Body of pancreas (tissue), 4 donors: ENCODE results near the gene DNMT3A. TPM values are rescaled to one million over a fixed set of nuclear protein-coding genes. Genes with fewer than 3 reads are reported as not detected.

Experiments
- ATAC-seq: fragments of 150-250 bp; one replicate; pipeline ENCODE4 v1.9.1; 2016
- DNase-seq, 4 donors: peaks; one replicate each; pipeline ENCODE4 v3.0.0-alpha.2; 2019
- H3K27ac ChIP-seq, 4 donors: fragments of 200-600 bp; sonication (generic); 1 replicate in 3 of 4; 2 replicates in 1 of 4; pipeline versions ENCODE4 v1.5.1 to v1.6.1; 2016 to 2019; ENCODE audit warnings: mild to moderate bottlenecking in 1 of 4, mixed read lengths in 1 of 4, moderate library complexity in 1 of 4
- H3K27me3 ChIP-seq, 2 donors: fragments of 200-600 bp; sonication (generic); one replicate each; pipeline ENCODE4 v1.6.0; 2016; ENCODE audit warnings: mild to moderate bottlenecking in 1 of 2
- H3K36me3 ChIP-seq, 2 donors: fragments of 200-600 bp; sonication (generic); replicated peaks in 1 of 2; 2 replicates each; pipeline ENCODE4 v1.5.1; 2016; ENCODE audit warnings: low read depth in 2 of 2; ENCODE audit not compliant: insufficient read depth in 1 of 2
- H3K4me1 ChIP-seq: fragments of 200-600 bp; sonication (generic); one replicate; pipeline ENCODE4 v1.6.0; 2016
- H3K4me3 ChIP-seq, 2 donors: fragments of 200-600 bp; sonication (generic); 1 replicate in 1 of 2; 2 replicates in 1 of 2; pipeline ENCODE4 v1.5.1; 2016 to 2019
- H3K9me3 ChIP-seq, 3 donors: fragments of 200-600 bp; sonication (generic); 1 replicate in 2 of 3; 2 replicates in 1 of 3; pipeline ENCODE4 v1.5.1; 2016
- CTCF ChIP-seq, 7 experiments: fragments of 450-650 bp in 4 of 7; fragments of 200-600 bp in 3 of 7; sonication (generic) in 3 of 7; IDR thresholded peaks; one replicate each; pipeline ENCODE4 v1.5.1; 2016 to 2019; ENCODE audit warnings: antibody characterized with exemption in 7 of 7
- POLR2A ChIP-seq, 3 donors: fragments of 450-650 bp; IDR thresholded peaks; one replicate each; pipeline ENCODE4 v1.6.1; 2016; ENCODE audit warnings: antibody characterized with exemption in 3 of 3, mild to moderate bottlenecking in 2 of 3
- WGBS, 2 donors: methylation state at CpG; one replicate each; pipeline ENCODE4 v1.1.5; 2017; 5-methylcytosine and 5-hydroxymethylcytosine counted together
- intact Hi-C: fragments of 100-400 bp; cut with DNase I; formaldehyde crosslinking; loops from one replicate; pipeline ENCODE4 v1.15.1; 2023
- total RNA-seq, 2 donors: library from RNA; depleted of rRNA; stranded (reverse); fragments of >200 nt; gene quantifications; one replicate each; pipeline ENCODE4 v1.1.0, GENCODE V29; 2016

DNMT3A gene
- total RNA-seq, 2 donors from 2014 or later = 18.7 to 27.4 TPM

GRCh38 chr2:25368660-25369059 is 26.9 kb upstream of the DNMT3A start:
- Histone ChIP-seq H3K4me1 (peaks cover 10% of the 10 kb centered on the region), H3K27ac (no peak overlapping the region), H3K9me3 (no peaks in the 10 kb centered on the region), H3K36me3 (no peaks in the 10 kb centered on the region), H3K27me3 (no peaks in the 10 kb centered on the region), H3K4me3 (no peak overlapping the region)
- 73 to 83% methylated on average over 4 of the region's 4 CpGs for WGBS, 2 donors
- intact Hi-C loops = no loop called here
- ATAC-seq (no peak), DNase-seq (no peak)
- TF ChIP-seq CTCF (IDR thresholded peaks at IDR 0.05) (no peak), POLR2A (IDR thresholded peaks at IDR 0.05) (no peak)

DNA sequence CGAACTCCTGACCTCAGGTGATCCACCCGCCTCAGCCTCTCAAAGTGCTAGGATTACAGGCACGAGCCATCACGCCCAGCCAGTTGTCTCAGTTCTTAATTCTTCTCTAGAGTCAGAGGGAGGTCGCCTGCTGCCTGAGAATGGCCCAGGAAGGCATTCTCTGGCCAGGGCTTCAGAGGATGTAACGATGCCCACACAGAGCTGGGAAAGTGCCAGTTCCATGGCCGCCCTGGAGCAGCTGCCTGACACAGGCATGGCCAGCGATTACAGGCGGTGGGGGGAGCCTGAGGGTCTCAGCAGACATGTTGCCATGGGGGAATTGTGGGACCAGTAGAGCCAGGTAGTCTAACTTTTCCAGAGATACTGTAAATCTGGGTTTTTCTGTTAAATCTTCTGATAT is 25.6 kb upstream of the DNMT3A start:
- TF ChIP-seq POLR2A (IDR thresholded peaks at IDR 0.05) (no peak), CTCF (IDR thresholded peaks at IDR 0.05) (no peak)
- ATAC-seq (no peak), DNase-seq (no peak)
- H3K4me3 ChIP-seq = no peak overlapping the region
- H3K9me3 ChIP-seq = no peaks in the 10 kb centered on the region
- H3K27me3 ChIP-seq = no peaks in the 10 kb centered on the region
- H3K36me3 ChIP-seq = no peaks in the 10 kb centered on the region
- peaks cover 5% of the 10 kb centered on the region for H3K4me1 ChIP-seq
- intact Hi-C loops = no loop called here
- 79 to 86% methylated on average over 9 of the region's 9 CpGs for WGBS, 2 donors
- no peak overlapping the region for H3K27ac ChIP-seq

DNA sequence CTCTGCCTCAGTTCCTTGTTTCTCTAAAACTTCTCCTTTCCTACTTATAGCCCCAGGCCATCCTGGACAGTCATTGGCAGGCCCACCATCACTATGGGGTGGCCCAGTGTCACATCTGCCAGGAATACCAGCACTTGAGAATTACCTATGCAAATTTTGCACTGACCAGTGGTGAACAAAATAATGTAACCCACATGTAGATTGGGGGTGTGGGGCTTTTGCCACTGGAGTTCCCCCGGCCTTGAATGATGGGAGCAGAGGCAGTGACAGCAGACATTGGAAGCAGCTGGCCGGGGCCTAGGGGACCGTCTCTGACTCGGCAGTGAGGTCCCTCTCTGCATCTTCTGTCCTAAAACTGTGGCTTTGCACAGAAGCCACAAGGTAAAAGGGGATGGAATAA is 24.9 kb upstream of the DNMT3A start:
- Histone ChIP-seq H3K27ac (no peak overlapping the region), H3K4me3 (no peak overlapping the region), H3K9me3 (no peaks in the 10 kb centered on the region), H3K4me1 (peaks cover 8% of the 10 kb centered on the region), H3K36me3 (no peaks in the 10 kb centered on the region), H3K27me3 (no peaks in the 10 kb centered on the region)
- WGBS, 2 donors = 93 to 96% methylated on average over 4 of the region's 4 CpGs
- DNase-seq (no peak), ATAC-seq (no peak)
- intact Hi-C loops = no loop called here
- no peak for TF ChIP-seq CTCF (IDR thresholded peaks at IDR 0.05)
- no peak for TF ChIP-seq POLR2A (IDR thresholded peaks at IDR 0.05)

- DNase-seq (no peak), ATAC-seq (no peak)
- Histone ChIP-seq H3K9me3 (no peaks in the 10 kb centered on the region), H3K27ac (no peak overlapping the region), H3K4me1 (peaks cover 10% of the 10 kb centered on the region), H3K36me3 (no peaks in the 10 kb centered on the region), H3K4me3 (no peak overlapping the region), H3K27me3 (no peaks in the 10 kb centered on the region)
- TF ChIP-seq CTCF (IDR thresholded peaks at IDR 0.05) = no peak
- WGBS, 2 donors = 40 to 53% methylated on average over 3 to 5 of the region's 5 CpGs
- intact Hi-C loops = no loop called here
These were observed 23.5 kb upstream of the DNMT3A start for GRCh38 chr2:25365241-25365640.

- no peak for ATAC-seq
- no peak overlapping the region for H3K27ac ChIP-seq
- H3K4me1 ChIP-seq = peaks cover 10% of the 10 kb centered on the region
- no peak for DNase-seq
- H3K4me3 ChIP-seq = no peak overlapping the region
- intact Hi-C loops = no loop called here
- no peaks in the 10 kb centered on the region for H3K27me3 ChIP-seq
- no peaks in the 10 kb centered on the region for H3K9me3 ChIP-seq
- WGBS, 2 donors = 63 to 91% methylated on average over 6 of the region's 7 CpGs
- H3K36me3 ChIP-seq = no peaks in the 10 kb centered on the region
- no peak for TF ChIP-seq CTCF (IDR thresholded peaks at IDR 0.05)
- no peak for TF ChIP-seq POLR2A (IDR thresholded peaks at IDR 0.05)
These were observed 22.0 kb upstream of the DNMT3A start for GRCh38 chr2:25363733-25364132.
